ENCODE measurements around the gene DALRD3. TPM values are rescaled to one million over a fixed set of nuclear protein-coding genes. Genes with fewer than 3 reads are reported as not detected.

The DALRD3 gene
- total and polyA plus RNA-seq, 2 of the 8 experiments (the other 6 are each of a cell fraction or from before 2014, with no cell fraction given), result 30.4 to 86.5 TPM

DNA sequence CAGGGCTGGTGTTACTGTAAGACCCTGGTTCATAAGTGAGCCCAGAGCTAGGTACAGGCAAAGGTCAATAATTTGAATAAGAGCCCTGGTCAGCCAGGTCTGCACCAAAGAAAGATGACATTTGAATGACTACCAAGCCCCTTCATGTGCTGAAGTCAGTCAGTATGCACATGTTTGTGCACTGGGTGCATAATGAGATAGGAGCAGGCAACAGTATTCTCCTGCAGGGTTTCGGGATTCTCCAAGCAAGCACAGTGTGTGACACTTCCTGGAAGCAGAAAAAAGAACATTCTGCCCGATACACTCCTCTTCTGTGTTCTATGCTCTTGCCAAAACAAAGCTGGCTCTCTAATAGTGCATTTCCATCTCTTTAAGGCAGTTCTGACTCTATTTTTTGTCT is 16.3 kb upstream of the DALRD3 start (continued):
- TF ChIP-seq SP1 (IDR thresholded peaks at IDR 0.05; ENCODE audit: low read depth, low read length) (no peak), TAF7 (optimal IDR thresholded peaks at IDR 0.05; ENCODE audit: borderline replicate concordance, low read depth, low read length) (no peak), HDAC6 (IDR thresholded peaks at IDR 0.05; ENCODE audit: low read depth, low read length) (no peak)
- TF ChIP-seq, protein P1, sequence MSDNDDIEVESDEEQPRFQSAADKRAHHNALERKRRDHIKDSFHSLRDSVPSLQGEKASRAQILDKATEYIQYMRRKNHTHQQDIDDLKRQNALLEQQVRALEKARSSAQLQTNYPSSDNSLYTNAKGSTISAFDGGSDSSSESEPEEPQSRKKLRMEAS (IDR thresholded peaks at IDR 0.05), result no peak
